H1 (cell line): ENCODE results near the gene THAP4. TPM values are rescaled to one million over a fixed set of nuclear protein-coding genes. Genes with fewer than 3 reads are reported as not detected.

Source experiments
- CTCF ChIA-PET: fragments of 300-600 bp; sonication (Branson Sonifier 250); formaldehyde crosslinking; loops from one replicate; lab custom pipeline; 2021; ENCODE audit not compliant: partially characterized antibody; lab: Charles Lee
- POLR2A ChIA-PET: fragments of 300-600 bp; sonication (Branson Sonifier 250); formaldehyde crosslinking; loops from one replicate; lab custom pipeline; 2021; ENCODE audit warnings: inconsistent platforms; ENCODE audit not compliant: partially characterized antibody; lab: Charles Lee
- DNase-seq, 2 experiments: peaks; one replicate each; pipeline versions ENCODE4 v3.0.0 to v3.0.0-alpha.2; 2010 to 2022; ENCODE audit warnings: low spot score in 2 of 2, low read depth in 1 of 2, mixed read lengths in 1 of 2
- FAIRE-seq: peaks from 2 replicates; lab custom pipeline; 2011; peaks lifted over from hg19 to GRCh38; lab: Jason Lieb, UNC
- H2AFZ ChIP-seq: 2 replicates; pipeline ENCODE4 v1.8.1; 2012; ENCODE audit warnings: low read length, inconsistent platforms
- H2AK5ac ChIP-seq: 2 replicates; pipeline ENCODE4 v1.6.1; 2013; ENCODE audit warnings: low read depth, low read length
- H2BK120ac ChIP-seq: replicated peaks from 2 replicates; pipeline ENCODE3; 2013; ENCODE audit warnings: low read depth, low read length, inconsistent platforms
- H2BK12ac ChIP-seq: 2 replicates; pipeline ENCODE4 v1.6.1; 2013; ENCODE audit warnings: low read depth, low read length
- H2BK15ac ChIP-seq: 2 replicates; pipeline ENCODE4 v1.6.1; 2013; ENCODE audit warnings: low read length
- H2BK20ac ChIP-seq: 2 replicates; pipeline ENCODE4 v1.6.1; 2013; ENCODE audit warnings: low read length
- H2BK5ac ChIP-seq: 2 replicates; pipeline ENCODE4 v1.6.1; 2013; ENCODE audit warnings: low read depth, low read length
- H3K14ac ChIP-seq: 2 replicates; pipeline ENCODE4 v1.6.1; 2013; ENCODE audit warnings: inconsistent platforms; ENCODE audit not compliant: insufficient read length
- H3K18ac ChIP-seq: 2 replicates; pipeline ENCODE4 v1.6.1; 2013; ENCODE audit warnings: low read length; ENCODE audit errors: extremely low read depth
- H3K23ac ChIP-seq: 2 replicates; pipeline ENCODE4 v1.6.1; 2013; ENCODE audit warnings: inconsistent platforms; ENCODE audit not compliant: insufficient read length
- H3K23me2 ChIP-seq: 2 replicates; pipeline ENCODE4 v1.6.1; 2013; ENCODE audit warnings: low read depth, low read length
- H3K27ac ChIP-seq: 2 replicates; pipeline ENCODE4 v1.6.1; 2011; ENCODE audit warnings: low read depth, low read length, inconsistent platforms
- H3K27me3 ChIP-seq, 4 experiments: replicated peaks in 1 of 4; 1 replicate in 1 of 4; 2 replicates in 3 of 4; pipeline versions ENCODE4 v1.6.1 to v1.8.1; 2011 to 2013; ENCODE audit warnings: low read length in 3 of 4, mild to moderate bottlenecking in 3 of 4, inconsistent platforms in 2 of 4, mixed read lengths in 2 of 4, moderate library complexity in 1 of 4; ENCODE audit not compliant: control insufficient read depth in 3 of 4, insufficient read depth in 3 of 4; ENCODE audit errors: extremely low read depth in 1 of 4
- H3K36me3 ChIP-seq, 4 experiments: 2 replicates each; pipeline versions ENCODE4 v1.6.1 to v1.8.1; 2011 to 2013; ENCODE audit warnings: mild to moderate bottlenecking in 4 of 4, low read length in 3 of 4, moderate library complexity in 2 of 4, control low read depth in 1 of 4, inconsistent platforms in 1 of 4; ENCODE audit not compliant: insufficient read depth in 4 of 4, control insufficient read depth in 2 of 4
- H3K4ac ChIP-seq: replicated peaks from 2 replicates; pipeline ENCODE3; 2013; ENCODE audit warnings: low read length, low read depth, mixed read lengths, inconsistent platforms; ENCODE audit not compliant: insufficient read length
- H3K4me1 ChIP-seq, 4 experiments: replicated peaks in 1 of 4; 1 replicate in 1 of 4; 2 replicates in 3 of 4; pipeline versions ENCODE4 v1.6.1 to v1.8.1; 2011 to 2013; ENCODE audit warnings: low read length in 3 of 4, inconsistent platforms in 2 of 4, mixed read lengths in 1 of 4; ENCODE audit not compliant: insufficient read depth in 4 of 4, control insufficient read depth in 3 of 4
- H3K4me2 ChIP-seq, 2 experiments: 2 replicates each; pipeline versions ENCODE4 v1.6.1 to v1.8.1; 2011 to 2013; ENCODE audit warnings: low read depth in 2 of 2, low read length in 2 of 2, control low read depth in 1 of 2, inconsistent platforms in 1 of 2, mild to moderate bottlenecking in 1 of 2; ENCODE audit not compliant: insufficient read depth in 1 of 2
- H3K4me3 ChIP-seq, 4 experiments: fragments of 200-600, 300-600 bp in 1 of 4; sonication (generic), shearing (Covaris generic), sonication (Bioruptor Twin) in 1 of 4; 2 replicates each; pipeline versions ENCODE4 v1.5.1 to v1.8.1; 2011 to 2016; ENCODE audit warnings: low read length in 4 of 4, low read depth in 3 of 4, control low read depth in 2 of 4, inconsistent platforms in 2 of 4, mild to moderate bottlenecking in 2 of 4, mixed read lengths in 1 of 4, moderate library complexity in 1 of 4; ENCODE audit not compliant: insufficient read depth in 2 of 4; ENCODE audit errors: extremely low read depth in 1 of 4
- H3K56ac ChIP-seq: replicated peaks from 2 replicates; pipeline ENCODE3; 2013; ENCODE audit warnings: low read depth, mild to moderate bottlenecking, mixed read lengths, low read length, inconsistent platforms; ENCODE audit not compliant: insufficient read length
- H3K79me1 ChIP-seq: 2 replicates; pipeline ENCODE4 v1.6.1; 2013; ENCODE audit warnings: low read depth, low read length, control low read depth
- H3K79me2 ChIP-seq, 2 experiments: 2 replicates each; pipeline versions ENCODE4 v1.6.1 to v1.8.1; 2012 to 2013; ENCODE audit warnings: low read length in 2 of 2, mild to moderate bottlenecking in 2 of 2, inconsistent platforms in 1 of 2; ENCODE audit not compliant: insufficient read depth in 2 of 2, control insufficient read depth in 1 of 2
- H3K9ac ChIP-seq, 4 experiments: replicated peaks in 1 of 4; 1 replicate in 1 of 4; 2 replicates in 3 of 4; pipeline versions ENCODE4 v1.6.1 to v1.8.1; 2011 to 2013; ENCODE audit warnings: low read depth in 3 of 4, low read length in 3 of 4, control low read depth in 2 of 4, mild to moderate bottlenecking in 2 of 4, moderate library complexity in 2 of 4, inconsistent platforms in 1 of 4; ENCODE audit errors: extremely low read depth in 1 of 4
- H3K9me3 ChIP-seq, 2 experiments: 2 replicates each; pipeline versions ENCODE4 v1.6.1 to v1.8.1; 2012 to 2013; ENCODE audit warnings: mild to moderate bottlenecking in 2 of 2, moderate library complexity in 2 of 2, control low read depth in 1 of 2, inconsistent platforms in 1 of 2, low read depth in 1 of 2, low read length in 1 of 2, mixed read lengths in 1 of 2; ENCODE audit not compliant: insufficient read depth in 2 of 2
- H4K20me1 ChIP-seq, 2 experiments: replicated peaks in 1 of 2; 2 replicates each; pipeline versions ENCODE3 to v1.8.1; 2011 to 2013; ENCODE audit warnings: inconsistent platforms in 2 of 2, low read length in 2 of 2, mild to moderate bottlenecking in 1 of 2; ENCODE audit not compliant: insufficient read depth in 2 of 2, control insufficient read depth in 1 of 2
- H4K5ac ChIP-seq: 2 replicates; pipeline ENCODE4 v1.6.1; 2013; ENCODE audit warnings: low read length, low read depth, mixed read lengths, inconsistent platforms; ENCODE audit not compliant: insufficient read length
- H4K8ac ChIP-seq: 2 replicates; pipeline ENCODE4 v1.8.0; 2013; ENCODE audit warnings: mild to moderate bottlenecking, moderate library complexity, low read length, inconsistent platforms; ENCODE audit not compliant: insufficient read depth; ENCODE audit errors: extremely low read depth
- H4K91ac ChIP-seq: replicated peaks from 2 replicates; pipeline ENCODE3; 2013; ENCODE audit warnings: low read length, mixed read lengths, inconsistent platforms; ENCODE audit not compliant: insufficient read length
- KDM1A ChIP-seq: fragments of 200-600, 300-600 bp; sonication (generic); IDR thresholded peaks from 2 replicates; pipeline ENCODE4 v1.7.1; 2016; ENCODE audit warnings: mild to moderate bottlenecking, low read length, borderline replicate concordance
- SP2 ChIP-seq: IDR thresholded peaks from 2 replicates; pipeline ENCODE4 v1.6.1; 2012; ENCODE audit warnings: mild to moderate bottlenecking, low read length, inconsistent platforms
- SRF ChIP-seq: IDR thresholded peaks from 2 replicates; pipeline ENCODE4 v1.6.1; 2011; ENCODE audit warnings: mild to moderate bottlenecking, low read depth, low read length, moderate library complexity
- WGBS, 2 experiments: shearing (Covaris generic) in 1 of 2; methylation state at CpG; one replicate each; pipeline versions ENCODE4 v1.1.6 to v1.1.7; 2013 to 2015; ENCODE audit warnings: low lambda C conversion rate in 2 of 2, mixed read lengths in 2 of 2, inconsistent platforms in 1 of 2, low coverage in 1 of 2, missing lambda C conversion rate in 1 of 2; ENCODE audit not compliant: insufficient replicate concordance in 2 of 2, insufficient coverage in 1 of 2, insufficient read length in 1 of 2; ENCODE audit errors: extremely low coverage in 1 of 2, missing lambda C conversion rate in 1 of 2; 5-methylcytosine and 5-hydroxymethylcytosine counted together
- polyA plus RNA-seq, 7 experiments: library from polyadenylated mRNA; depleted of rRNA in 3 of 7; stranded (reverse) in 5 of 7; unstranded in 2 of 7; fragments of >200 nt in 5 of 7; fragments of 200-250 nt in 2 of 7; gene quantifications; 1 replicate in 5 of 7; 2 replicates in 1 of 7; 4 replicates in 1 of 7; pipeline versions ENCODE4 v1.2.1 to v1.2.3, GENCODE V29; 2011 to 2013; ENCODE audit warnings: missing spikeins in 2 of 7, mixed read lengths in 2 of 7
- total RNA-seq: library from RNA; stranded (reverse); fragmentation: NEBNext Ultra II Directional; extraction: Animal tissue kit (Norgen Biotek cat#: 25700); gene quantifications from 2 replicates; pipeline ENCODE4 v1.2.1, GENCODE V29; 2021

THAP4 gene
- total and polyA plus RNA-seq, 2 of the 8 experiments (the other 6 are each of a cell fraction or from before 2014, with no cell fraction given), result 78.9 to 83.6 TPM

GRCh38 chr2:241545523-241546473 lies 91.2 kb downstream of the THAP4 start:
- no peak for FAIRE-seq
- WGBS, 2 experiments, result 81% methylated on average over 12 of the region's 12 CpGs; no CpG with 5 or more reads in 1 of the 2 experiments
- H2AK5ac ChIP-seq, result peak overlapping the region; percentile 99
- TF ChIP-seq SRF, result no peak
- TF ChIP-seq KDM1A, result no peak
- TF ChIP-seq SP2, result no peak

More at GRCh38 chr2:241545523-241546473, 91.2 kb downstream of the THAP4 start:
- no peak overlapping the region for H3K18ac ChIP-seq
- H3K4me1 ChIP-seq, result peaks cover 1 to 4% (median 4%) of the 10 kb centered on the region in 4 experiments; a peak in 6 of 7 replicates
- peak overlapping the region; percentile 92 for H3K56ac ChIP-seq
- H4K20me1 ChIP-seq, result peaks cover 0 to 5% of the 10 kb centered on the region in 2 experiments
- peak overlapping the region; percentile 95 for H2BK12ac ChIP-seq
- H4K91ac ChIP-seq, result peak overlapping the region; percentile 44
- H4K8ac ChIP-seq, result no peak overlapping the region
- no peak overlapping the region for H3K4me3 ChIP-seq
- H2BK5ac ChIP-seq, result peak overlapping the region; percentile 49; the same call in 1 of the 2 replicates
- ChIA-PET CTCF (no interaction called here), POLR2A (interaction anchor here (0.7 kb wide), 1 partner anchor 242 kb away, joined by 3 read pairs; no protein-coding TSS in a partner anchor)
- H2BK20ac ChIP-seq, result peak overlapping the region; percentile 64; the same call in 1 of the 2 replicates
- peak overlapping the region; percentile 48; the same call in 1 of the 2 replicates for H2BK15ac ChIP-seq
- H3K36me3 ChIP-seq, result no peaks in the 10 kb centered on the region
- no peak overlapping the region; a peak in 1 of 7 replicates for H3K9ac ChIP-seq
- no peak overlapping the region for H3K4me2 ChIP-seq
- no peaks in the 10 kb centered on the region for H3K79me1 ChIP-seq
- H3K23me2 ChIP-seq, result peaks cover 17% of the 10 kb centered on the region; the same call in 1 of the 2 replicates
- no peak overlapping the region for H4K5ac ChIP-seq
- H3K4ac ChIP-seq, result peak overlapping the region; percentile 29
- H3K27me3 ChIP-seq, result peaks cover 18 to 26% (median 23%) of the 10 kb centered on the region in 4 experiments
- no peaks in the 10 kb centered on the region for H3K9me3 ChIP-seq
- no peak overlapping the region for H2AFZ ChIP-seq
- H3K14ac ChIP-seq, result no peak overlapping the region
- H3K79me2 ChIP-seq, result no peaks in the 10 kb centered on the region
- H2BK120ac ChIP-seq, result no peak overlapping the region
- no peak overlapping the region for H3K27ac ChIP-seq
- H3K23ac ChIP-seq, result peak overlapping the region; percentile 9
- DNase-seq, result no peak
